ENCODE results near the gene RPL13A.

GRCh38 chr19:49441960-49442350 is 45.5 kb upstream of the RPL13A start:
- no peak for TF ChIP-seq REST (IDR thresholded peaks at IDR 0.05; ENCODE audit: borderline replicate concordance)
- TF ChIP-seq REST (CRISPR knock-in tag; IDR thresholded peaks at IDR 0.05; ENCODE audit: low read depth): no peak
- TF ChIP-seq E4F1 (CRISPR knock-in tag; IDR thresholded peaks at IDR 0.05; ENCODE audit: borderline replicate concordance): no peak
- TF ChIP-seq BRCA1 (IDR thresholded peaks at IDR 0.05): no peak
- no peak for TF ChIP-seq BRCA1 (CRISPR knock-in tag; IDR thresholded peaks at IDR 0.05)
- TF ChIP-seq EZH2 (IDR thresholded peaks at IDR 0.05; ENCODE audit: borderline replicate concordance, low read depth, low read length): no peak
- no peak for TF ChIP-seq RFX1 (IDR thresholded peaks at IDR 0.05)
- no peak for TF ChIP-seq CTCF (IDR thresholded peaks at IDR 0.05 in 2 of 3, conservative IDR thresholded peaks at IDR 0.05 in 1 of 3; ENCODE audit: insufficient read depth in 2 of 3, low read depth in 1 of 3, low read length in 3 of 3)
- TF ChIP-seq MITF (IDR thresholded peaks at IDR 0.05): no peak
- no peak for TF ChIP-seq MYC (IDR thresholded peaks at IDR 0.05; ENCODE audit: low read depth, low read length)
- TF ChIP-seq MYC (CRISPR knock-in tag; IDR thresholded peaks at IDR 0.05; ENCODE audit: borderline replicate concordance, low read depth): no peak
- TF ChIP-seq HDAC2 (IDR thresholded peaks at IDR 0.05): no peak
- no peak for TF ChIP-seq BACH1 (tag; IDR thresholded peaks at IDR 0.05)
- no peak for TF ChIP-seq ZFP30 (CRISPR knock-in tag; IDR thresholded peaks at IDR 0.05; ENCODE audit: borderline replicate concordance)
- no peak for TF ChIP-seq TAF1 (IDR thresholded peaks at IDR 0.05; ENCODE audit: control insufficient read depth, extremely low read depth, insufficient read depth, low read length, severe bottlenecking)
